ENCODE data around the gene PINLYP. TPM values are rescaled to one million over a fixed set of nuclear protein-coding genes. Genes with fewer than 3 reads are reported as not detected.

The PINLYP gene
- total RNA-seq, 1 experiment from 2014 or later: 11.9 TPM

DNA sequence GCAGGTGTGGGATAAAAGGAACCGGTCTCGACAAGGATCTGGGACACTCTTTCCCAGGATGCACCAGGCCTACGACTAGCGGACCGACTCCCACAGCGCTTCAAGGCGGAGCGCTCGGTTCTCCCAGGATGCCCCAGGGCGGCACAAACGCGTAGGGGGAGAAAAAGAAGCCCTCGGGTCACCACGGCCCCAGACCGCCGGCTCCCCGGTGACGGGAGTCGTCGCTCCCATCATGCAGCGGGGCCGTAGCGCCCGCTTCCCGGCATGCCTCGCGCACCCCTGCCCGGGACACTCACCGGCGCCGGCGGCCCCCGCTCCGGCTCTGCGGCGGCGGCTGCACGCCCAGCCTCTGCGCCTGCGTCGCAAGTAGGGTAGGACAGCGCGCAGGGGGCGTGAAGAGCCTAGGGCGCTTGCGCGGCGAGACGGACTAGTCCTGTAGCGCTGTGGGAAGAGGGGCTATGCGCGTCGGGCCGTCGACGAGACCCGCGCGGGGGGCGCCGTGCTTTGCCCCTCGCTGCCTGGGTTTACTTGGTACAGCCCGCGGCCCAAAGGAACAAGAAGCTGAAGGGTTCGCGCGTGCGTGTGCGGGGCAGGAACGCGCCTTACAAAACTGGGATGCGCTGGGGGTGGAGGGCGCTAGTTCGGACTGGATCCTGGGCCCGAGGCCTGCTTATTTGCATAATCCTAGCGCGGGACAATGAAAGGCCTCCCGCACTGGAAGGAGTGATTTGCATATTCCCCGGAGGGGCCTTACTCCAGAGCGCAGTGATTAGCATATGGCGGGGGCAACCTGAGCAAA is 43.9 kb downstream of the PINLYP start, which contains the start of gene ZNF428:
TSS of gene ZNF428 (minus strand) at position 368 of the 799 bp plus-strand sequence. CDS start 5,325 bp downstream, outside the sequence.
- Histone ChIP-seq H3K79me1 (ENCODE audit: insufficient read depth, low read depth, low read length, poor library complexity, severe bottlenecking) (no peaks in the 10 kb centered on the region), H3K23ac (ENCODE audit: insufficient read length, low read depth, low read length) (no peak within 1 kb of the TSS), H4K91ac (ENCODE audit: insufficient read length, low read depth, low read length) (peak within 1 kb of the TSS; percentile 32), H3K27me3 (ENCODE audit: insufficient read depth, low read length) (no peaks in the 10 kb centered on the region), H4K5ac (ENCODE audit: insufficient read length, low read depth, low read length) (peak within 1 kb of the TSS; percentile 44), H2AK5ac (ENCODE audit: insufficient read length, low read length) (no peak within 1 kb of the TSS), H3T11ph (ENCODE audit: low read length) (no peak within 1 kb of the TSS), H3K4me1 (ENCODE audit: insufficient read depth, low read length) (no peaks in the 10 kb centered on the region; the same call in 1 of the 2 replicates), H2BK120ac (ENCODE audit: low read depth, low read length, poor library complexity, severe bottlenecking) (peak within 1 kb of the TSS; percentile 61), H2BK15ac (ENCODE audit: low read depth, low read length) (no peak within 1 kb of the TSS), H4K20me1 (ENCODE audit: control insufficient read depth, insufficient read depth, insufficient read length) (no peaks in the 10 kb centered on the region), H3K4ac (ENCODE audit: low read depth, low read length) (peak within 1 kb of the TSS; percentile 46; the same call in 1 of the 2 replicates), H3K23me2 (ENCODE audit: insufficient read length, low read depth, low read length, poor library complexity, severe bottlenecking) (peaks cover 14% of the 10 kb centered on the region), H4K8ac (replicated peaks; ENCODE audit: insufficient read length, low read depth, low read length) (no peak within 1 kb of the TSS), H3K9me3 (ENCODE audit: control insufficient read depth, low read depth, low read length) (no peaks in the 10 kb centered on the region), H3K56ac (ENCODE audit: insufficient read length, low read depth, low read length) (peak within 1 kb of the TSS; percentile 11), H2BK5ac (ENCODE audit: insufficient read length, low read length) (no peak within 1 kb of the TSS), H3K27ac (ENCODE audit: insufficient read length, low read depth, low read length) (peak within 1 kb of the TSS; percentile 63), H3K4me2 (ENCODE audit: insufficient read depth, insufficient read length, low read length) (peak within 1 kb of the TSS; percentile 75), H3K79me2 (ENCODE audit: insufficient read depth, low read length) (no peaks in the 10 kb centered on the region), H3K18ac (ENCODE audit: insufficient read length, low read depth, low read length) (peak within 1 kb of the TSS; percentile 98), H2AFZ (ENCODE audit: low read length) (no peak within 1 kb of the TSS), H2BK20ac (ENCODE audit: low read depth, low read length, poor library complexity, severe bottlenecking) (no peak within 1 kb of the TSS), H3K14ac (ENCODE audit: insufficient read depth, low read length) (peak within 1 kb of the TSS; percentile 97), H2BK12ac (ENCODE audit: insufficient read length, low read depth, low read length) (no peak within 1 kb of the TSS), H3K9ac (ENCODE audit: extremely low read depth, insufficient read length, low read length) (peak within 1 kb of the TSS; percentile 79)
- peak within 1 kb of the TSS; percentile 83 to 87 for H3K4me3 Mint-ChIP-seq
- DNase-seq: peak; percentile 95
- TF ChIP-seq, protein P1, sequence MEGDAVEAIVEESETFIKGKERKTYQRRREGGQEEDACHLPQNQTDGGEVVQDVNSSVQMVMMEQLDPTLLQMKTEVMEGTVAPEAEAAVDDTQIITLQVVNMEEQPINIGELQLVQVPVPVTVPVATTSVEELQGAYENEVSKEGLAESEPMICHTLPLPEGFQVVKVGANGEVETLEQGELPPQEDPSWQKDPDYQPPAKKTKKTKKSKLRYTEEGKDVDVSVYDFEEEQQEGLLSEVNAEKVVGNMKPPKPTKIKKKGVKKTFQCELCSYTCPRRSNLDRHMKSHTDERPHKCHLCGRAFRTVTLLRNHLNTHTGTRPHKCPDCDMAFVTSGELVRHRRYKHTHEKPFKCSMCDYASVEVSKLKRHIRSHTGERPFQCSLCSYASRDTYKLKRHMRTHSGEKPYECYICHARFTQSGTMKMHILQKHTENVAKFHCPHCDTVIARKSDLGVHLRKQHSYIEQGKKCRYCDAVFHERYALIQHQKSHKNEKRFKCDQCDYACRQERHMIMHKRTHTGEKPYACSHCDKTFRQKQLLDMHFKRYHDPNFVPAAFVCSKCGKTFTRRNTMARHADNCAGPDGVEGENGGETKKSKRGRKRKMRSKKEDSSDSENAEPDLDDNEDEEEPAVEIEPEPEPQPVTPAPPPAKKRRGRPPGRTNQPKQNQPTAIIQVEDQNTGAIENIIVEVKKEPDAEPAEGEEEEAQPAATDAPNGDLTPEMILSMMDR (conservative IDR thresholded peaks at IDR 0.05): no peak
- H3K4me1 Mint-ChIP-seq: peaks cover 22 to 34% of the 10 kb centered on the region in 2 experiments
- H3K27me3 Mint-ChIP-seq (ENCODE audit: low read depth): no peaks in the 10 kb centered on the region
- no CpG with 5 or more reads among the region's 81 CpGs for WGBS (ENCODE audit: extremely low coverage, insufficient read length, low lambda C conversion rate)
- H3K9me3 Mint-ChIP-seq: no peaks in the 10 kb centered on the region; a peak in 2 of 5 replicates
- peaks cover 6 to 16% (median 9%) of the 10 kb centered on the region in 3 experiments; a peak in 6 of 7 replicates for H3K36me3 Mint-ChIP-seq (ENCODE audit: insufficient read depth in 1 of 3, low read depth in 3 of 3)
- peak within 1 kb of the TSS; percentile 99 to 100 (median 100) for H3K27ac Mint-ChIP-seq

All from H9 (cell line).